GM12892 (cell line): ENCODE results near the gene PRKCSH.

ENCODE experiments used
- DNase-seq: peaks from one replicate; pipeline ENCODE4 v3.0.0; 2011; ENCODE audit not compliant: insufficient read length
- FAIRE-seq: peaks from 2 replicates; lab custom pipeline; 2011; peaks lifted over from hg19 to GRCh38; lab: Jason Lieb, UNC
- POLR2A ChIP-seq: IDR thresholded peaks from 2 replicates; pipeline ENCODE4 v1.6.1; 2011; ENCODE audit warnings: low read depth, low read length, control low read depth
- POLR2AphosphoS5 ChIP-seq: IDR thresholded peaks from 2 replicates; pipeline ENCODE4 v1.6.1; 2011; ENCODE audit warnings: low read depth, low read length, control low read depth
- TAF1 ChIP-seq: IDR thresholded peaks from 2 replicates; pipeline ENCODE4 v1.6.1; 2011; ENCODE audit warnings: low read depth, mild to moderate bottlenecking, control low read depth, low read length, borderline replicate concordance

The PRKCSH gene

GRCh38 chr19:11483366-11484111 is 48.1 kb downstream of the PRKCSH start:
- TF ChIP-seq TAF1, result no peak
- no peak for TF ChIP-seq POLR2A
- no peak for TF ChIP-seq POLR2AphosphoS5
- peak; percentile 18 for DNase-seq
- FAIRE-seq, result no peak

DNA sequence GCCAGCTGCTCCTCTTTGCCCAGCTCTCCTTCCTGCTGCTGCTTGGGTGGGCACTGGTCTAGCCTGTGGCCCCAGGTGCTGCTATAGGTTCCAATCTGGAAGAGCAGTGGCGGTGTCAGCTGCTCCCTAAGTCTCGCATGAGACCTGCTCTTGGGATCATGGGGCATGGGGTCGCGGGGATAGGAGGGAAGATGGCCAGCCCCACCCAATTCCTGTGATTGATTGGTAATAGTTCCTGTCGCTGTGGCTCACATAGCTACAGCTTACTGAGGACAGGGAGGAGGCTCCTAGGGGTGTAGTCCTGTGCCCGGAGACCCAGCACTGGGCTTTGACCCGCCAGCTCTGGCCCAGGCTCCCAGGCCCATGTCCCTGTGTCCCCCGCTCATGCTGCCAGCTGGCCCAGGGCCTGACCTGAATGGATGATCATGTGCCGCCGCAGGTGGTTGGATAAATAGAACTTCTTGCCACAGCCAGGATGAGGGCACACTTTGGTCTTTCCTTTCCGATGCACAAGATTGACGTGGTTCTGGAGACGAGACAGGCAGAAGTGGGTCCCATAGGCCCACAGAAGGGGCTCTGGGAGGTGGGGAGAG is 49.9 kb downstream of the PRKCSH start:
- FAIRE-seq, result no peak
- no peak for TF ChIP-seq POLR2A
- TF ChIP-seq POLR2AphosphoS5, result no peak
- no peak for TF ChIP-seq TAF1
- peak; percentile 12 for DNase-seq

DNA sequence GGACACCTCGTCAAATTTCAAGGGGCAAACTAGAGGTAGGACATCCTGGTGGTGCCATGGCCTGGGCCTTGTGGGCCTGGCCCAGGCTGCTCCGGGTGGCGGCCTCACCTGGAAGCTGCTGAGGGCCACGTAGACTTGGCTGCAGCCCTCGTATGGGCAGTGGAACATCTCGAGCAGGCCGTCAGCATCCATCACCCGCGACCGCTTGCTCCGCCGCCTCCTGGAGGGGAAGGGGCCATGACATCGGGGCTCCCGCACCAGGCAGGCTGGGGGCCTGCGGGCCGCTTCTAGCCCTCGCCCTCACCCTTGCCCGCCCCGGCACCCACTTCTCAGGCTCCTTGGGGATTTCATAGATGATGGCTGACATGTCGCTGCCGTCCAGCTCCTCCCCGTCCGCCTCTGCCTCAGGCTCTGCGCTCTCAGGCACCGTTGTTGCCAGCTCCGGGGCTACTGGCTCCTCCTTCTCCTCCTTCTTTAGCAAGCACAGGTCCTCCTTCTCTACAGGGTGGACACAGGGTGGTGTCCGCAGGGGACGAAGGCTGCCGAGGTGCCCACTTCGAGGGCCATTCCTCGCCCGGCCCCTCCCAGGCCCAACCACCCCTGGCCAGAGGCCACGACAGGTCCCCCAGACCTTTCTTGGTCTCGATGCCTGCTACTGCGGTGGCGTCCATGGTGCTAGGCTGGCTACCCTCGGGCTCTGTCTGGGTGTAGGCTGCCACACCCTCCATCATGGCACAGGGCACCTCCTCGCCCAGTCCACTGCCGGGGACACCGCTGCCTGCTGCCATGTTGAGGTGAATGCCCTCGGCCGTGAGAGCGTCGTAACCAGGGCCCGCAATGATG is 51.4 kb downstream of the PRKCSH start:
- DNase-seq, result peak; percentile 15
- no peak for FAIRE-seq
- no peak for TF ChIP-seq POLR2A
- no peak for TF ChIP-seq TAF1
- TF ChIP-seq POLR2AphosphoS5, result no peak

GRCh38 chr19:11489378-11489777 is 53.9 kb downstream of the PRKCSH start:
- no peak for DNase-seq
- TF ChIP-seq POLR2A (no peak), TAF1 (no peak), POLR2AphosphoS5 (no peak)
- no peak for FAIRE-seq

DNA sequence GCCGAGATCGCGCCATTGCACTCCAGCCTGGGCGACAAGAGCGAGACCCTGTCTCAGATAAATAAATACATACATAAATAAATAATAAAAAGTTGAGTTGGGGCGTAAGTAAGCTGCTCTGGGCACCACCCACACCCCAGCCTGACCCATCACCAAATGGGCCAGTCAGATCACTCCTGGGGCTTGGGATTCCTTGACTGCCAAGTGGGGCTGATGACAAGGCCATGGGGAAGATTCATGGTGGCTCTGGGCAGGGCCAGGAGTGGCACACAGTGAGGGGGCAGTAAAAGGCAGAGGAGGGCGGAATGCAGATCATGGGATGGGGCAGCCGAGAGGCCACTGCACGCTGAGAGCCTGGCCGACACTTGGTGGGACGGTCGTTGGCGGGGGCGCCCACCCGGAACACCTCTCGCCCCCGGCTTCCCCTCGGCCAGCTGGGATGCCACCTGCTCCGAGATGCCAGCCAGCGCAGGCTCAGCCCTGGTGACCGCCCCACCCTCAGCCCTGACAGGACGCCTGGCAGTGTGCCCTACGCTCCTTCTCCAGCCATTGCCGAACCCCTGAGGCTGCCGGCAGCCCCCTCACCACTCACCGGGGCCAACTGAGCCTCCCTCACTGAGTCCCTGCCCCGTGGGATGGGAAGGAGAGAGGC is 59.3 kb downstream of the PRKCSH start:
- no peak for DNase-seq
- FAIRE-seq, result no peak
- no peak for TF ChIP-seq POLR2AphosphoS5
- TF ChIP-seq POLR2A, result no peak
- no peak for TF ChIP-seq TAF1

GRCh38 chr19:11495481-11495880 is 60.0 kb downstream of the PRKCSH start:
- DNase-seq (no peak), FAIRE-seq (no peak)
- no peak for TF ChIP-seq TAF1

DNA sequence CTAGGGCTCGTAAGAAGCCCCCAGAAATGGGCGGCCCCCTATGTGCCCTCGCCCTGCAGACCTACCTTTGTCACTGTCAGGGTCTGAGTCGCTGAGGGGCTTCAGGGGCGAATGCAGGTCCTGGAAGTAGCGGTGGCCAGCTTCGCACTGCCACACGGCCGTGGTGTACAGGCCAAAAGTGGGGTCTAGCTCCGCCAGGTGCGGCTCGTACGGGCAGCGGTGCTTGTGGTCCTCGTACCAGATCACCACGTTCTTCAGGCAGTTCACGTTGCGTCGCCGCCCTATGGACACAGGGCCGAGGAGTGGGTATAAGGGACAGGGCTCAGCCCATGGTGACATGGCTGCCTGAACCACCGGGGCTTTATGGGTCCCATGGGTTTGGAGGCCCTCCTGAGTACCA is 60.5 kb downstream of the PRKCSH start:
- FAIRE-seq (no peak), DNase-seq (no peak)
- TF ChIP-seq POLR2AphosphoS5, result no peak
- no peak for TF ChIP-seq TAF1
- TF ChIP-seq POLR2A, result no peak

DNA sequence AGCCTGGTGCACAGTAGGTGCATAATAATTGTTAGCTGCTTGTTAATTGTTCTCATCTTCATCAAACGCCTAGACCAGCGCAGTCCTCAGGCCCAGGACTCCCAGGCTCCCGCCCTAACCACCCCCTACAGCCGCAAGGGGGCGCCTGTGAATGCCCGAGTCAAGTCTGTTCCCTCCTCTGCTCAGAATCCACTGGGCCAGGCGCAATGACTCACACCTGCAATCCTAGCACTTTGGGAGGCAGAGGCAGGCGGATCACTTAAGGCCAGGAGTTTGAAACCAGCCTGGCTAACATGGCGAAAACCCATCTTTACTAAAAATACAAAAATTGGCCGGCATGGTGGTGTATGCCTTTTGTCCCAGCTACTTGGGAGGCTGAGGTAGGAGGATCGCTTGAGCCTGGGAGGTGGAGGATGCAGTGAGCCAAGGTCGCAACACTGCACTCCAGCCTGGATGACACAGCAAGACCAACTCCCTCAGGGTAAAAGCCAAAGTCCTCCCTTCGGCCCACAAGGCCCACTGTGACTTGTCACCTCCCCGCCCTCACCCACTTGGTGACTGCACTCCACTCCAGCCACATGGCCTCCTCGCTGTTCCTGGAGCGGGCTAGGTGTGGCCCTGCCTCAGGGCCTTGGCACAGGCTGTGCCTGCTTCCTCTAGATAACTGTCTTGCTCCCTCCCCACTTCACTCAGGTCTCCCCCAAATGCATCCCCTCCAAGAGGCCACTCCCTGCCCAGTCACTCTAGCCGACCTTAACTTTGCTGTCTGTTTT is 61.1 kb downstream of the PRKCSH start:
- peak; percentile 75 for DNase-seq
- FAIRE-seq, result no peak
- TF ChIP-seq TAF1, result no peak
- no peak for TF ChIP-seq POLR2A
- no peak for TF ChIP-seq POLR2AphosphoS5

GRCh38 chr19:11499220-11499726 is 63.8 kb downstream of the PRKCSH start:
- TF ChIP-seq POLR2A (no peak), POLR2AphosphoS5 (no peak), TAF1 (no peak)
- DNase-seq (no peak), FAIRE-seq (no peak)

DNA sequence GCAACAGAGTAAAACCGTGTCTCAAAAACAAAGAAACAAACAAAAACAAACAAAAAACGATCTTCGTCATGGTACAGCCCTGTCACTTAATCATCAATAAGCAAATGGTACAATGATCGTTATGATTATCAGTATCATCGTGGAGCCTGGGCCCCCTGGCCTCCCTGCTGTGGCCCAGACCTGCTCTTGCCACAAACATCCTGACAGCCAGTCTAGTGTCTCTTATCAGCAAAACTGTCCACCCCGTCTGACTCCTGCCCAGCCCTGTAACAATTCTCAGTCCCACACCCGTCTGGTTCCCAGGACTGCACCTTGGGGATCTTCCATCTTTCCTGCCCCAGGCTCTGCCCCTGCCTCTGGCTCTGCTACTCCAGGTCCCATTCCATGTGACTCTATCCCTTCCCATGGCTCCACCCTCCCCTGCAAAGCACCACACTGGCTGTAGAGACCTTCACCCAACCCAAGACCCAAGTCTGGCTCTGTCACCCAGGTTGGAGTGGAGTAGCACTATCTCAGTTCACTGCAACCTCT is 64.5 kb downstream of the PRKCSH start:
- TF ChIP-seq POLR2AphosphoS5, result no peak
- TF ChIP-seq TAF1, result no peak
- TF ChIP-seq POLR2A, result no peak
- FAIRE-seq, result no peak
- DNase-seq, result no peak
